Thymus (tissue), 11 donors: ENCODE results near the gene MYL7. TPM values are rescaled to one million over a fixed set of nuclear protein-coding genes. Genes with fewer than 3 reads are reported as not detected.
"Not testable (repeated sequence)": the region's sequence is repeated elsewhere in the genome, so short reads cannot be mapped to it uniquely, and the experiment has no call there.

Experiments used
- DNase-seq, 9 donors: peaks; one replicate each; pipeline ENCODE4 v3.0.0-alpha.2; 2013; ENCODE audit warnings: low spot score in 9 of 9, low read depth in 6 of 9, missing footprints in 1 of 9
- H3K27ac ChIP-seq, 2 donors: one replicate each; pipeline ENCODE4 v1.5.1; 2013; ENCODE audit warnings: control low read depth in 1 of 2, low read depth in 1 of 2, low read length in 1 of 2, mild to moderate bottlenecking in 1 of 2, moderate library complexity in 1 of 2
- H3K27me3 ChIP-seq, 2 donors: one replicate each; pipeline ENCODE4 v1.5.1; 2013; ENCODE audit warnings: low read length in 1 of 2; ENCODE audit not compliant: control insufficient read depth in 2 of 2, insufficient read depth in 1 of 2
- H3K36me3 ChIP-seq, 2 donors: one replicate each; pipeline ENCODE4 v1.5.1; 2013; ENCODE audit warnings: low read length in 1 of 2, mild to moderate bottlenecking in 1 of 2, moderate library complexity in 1 of 2; ENCODE audit not compliant: control insufficient read depth in 2 of 2, insufficient read depth in 2 of 2
- H3K4me1 ChIP-seq, 2 donors: one replicate each; pipeline ENCODE4 v1.5.1; 2013; ENCODE audit warnings: low read length in 2 of 2; ENCODE audit not compliant: control insufficient read depth in 2 of 2, insufficient read depth in 2 of 2
- H3K4me3 ChIP-seq, 2 donors: one replicate each; pipeline ENCODE4 v1.5.1; 2013; ENCODE audit warnings: low read length in 2 of 2, control low read depth in 1 of 2, mild to moderate bottlenecking in 1 of 2
- H3K9me3 ChIP-seq, 2 donors: one replicate each; pipeline ENCODE4 v1.5.1; 2013; ENCODE audit warnings: low read length in 1 of 2, mild to moderate bottlenecking in 1 of 2; ENCODE audit not compliant: control insufficient read depth in 2 of 2, insufficient read depth in 1 of 2
- WGBS: extraction: QIAGEN DNeasy Blood & Tissue Kit; methylation state at CpG from one replicate; pipeline ENCODE4 v1.1.7; 2013; 5-methylcytosine and 5-hydroxymethylcytosine counted together
- polyA plus RNA-seq: library from polyadenylated mRNA; stranded (reverse); fragments of 200-250 nt; gene quantifications from one replicate; pipeline ENCODE4 v1.2.3, GENCODE V29; 2013
- total RNA-seq: library from RNA; stranded (reverse); fragments of 120-200 nt; gene quantifications from one replicate; pipeline ENCODE4 v1.2.4, GENCODE V29; 2013
- donor health status: healthy.

MYL7 gene
- total and polyA plus RNA-seq, 2 donors, result 0.57 to 0.73 TPM

GRCh38 chr7:44184873-44185446, 43.8 kb upstream of the MYL7 start:
- H3K36me3 ChIP-seq, result no peaks in the 10 kb centered on the region
- no peaks in the 10 kb centered on the region for H3K4me1 ChIP-seq
- H3K9me3 ChIP-seq, result peaks cover 0 to 7% of the 10 kb centered on the region in 2 donors
- H3K4me3 ChIP-seq, result no peak overlapping the region
- no peak for DNase-seq
- no peak overlapping the region for H3K27ac ChIP-seq
- H3K27me3 ChIP-seq, result peaks cover 0 to 2% of the 10 kb centered on the region in 2 donors
- WGBS, result 98% methylated on average over 2 of the region's 2 CpGs

- Histone ChIP-seq H3K9me3 (peaks cover 0 to 7% of the 10 kb centered on the region in 2 donors), H3K27me3 (peaks cover 0 to 2% of the 10 kb centered on the region in 2 donors), H3K4me3 (no peak overlapping the region), H3K27ac (no peak overlapping the region), H3K4me1 (no peaks in the 10 kb centered on the region), H3K36me3 (no peaks in the 10 kb centered on the region)
- DNase-seq, result no peak
- WGBS, result 94% methylated on average over 16 of the region's 16 CpGs
Observed at GRCh38 chr7:44184206-44184872, 43.2 kb upstream of the MYL7 start.

- Histone ChIP-seq H3K9me3 (peaks cover 0 to 7% of the 10 kb centered on the region in 2 donors), H3K36me3 (no peaks in the 10 kb centered on the region), H3K4me3 (no peak overlapping the region), H3K27ac (no peak overlapping the region), H3K27me3 (peaks cover 0 to 2% of the 10 kb centered on the region in 2 donors), H3K4me1 (no peaks in the 10 kb centered on the region)
- no peak for DNase-seq
- 74% methylated on average over 2 of the region's 2 CpGs for WGBS
Observed at GRCh38 chr7:44183386-44183785, 42.3 kb upstream of the MYL7 start.

GRCh38 chr7:44182827-44183226, 41.7 kb upstream of the MYL7 start:
- WGBS, result 85% methylated on average over 5 of the region's 5 CpGs
- Histone ChIP-seq H3K36me3 (no peaks in the 10 kb centered on the region), H3K4me3 (no peak overlapping the region), H3K27me3 (no peaks in the 10 kb centered on the region), H3K27ac (no peak overlapping the region), H3K4me1 (no peaks in the 10 kb centered on the region), H3K9me3 (peaks cover 0 to 7% of the 10 kb centered on the region in 2 donors)
- no peak for DNase-seq

- H3K27me3 ChIP-seq, result peaks cover 0 to 7% of the 10 kb centered on the region in 2 donors
- no peaks in the 10 kb centered on the region for H3K36me3 ChIP-seq
- H3K4me1 ChIP-seq, result no peaks in the 10 kb centered on the region
- 84% methylated on average over 3 of the region's 3 CpGs for WGBS
- no peak for DNase-seq
- no peak overlapping the region for H3K4me3 ChIP-seq
- H3K27ac ChIP-seq, result no peak overlapping the region
- peaks cover 0 to 7% of the 10 kb centered on the region in 2 donors for H3K9me3 ChIP-seq
Observed at GRCh38 chr7:44180631-44181030, 39.5 kb upstream of the MYL7 start.

GRCh38 chr7:44177570-44178131, 36.5 kb upstream of the MYL7 start:
- DNase-seq, result no peak
- Histone ChIP-seq H3K4me1 (no peaks in the 10 kb centered on the region), H3K4me3 (no peak overlapping the region), H3K36me3 (no peaks in the 10 kb centered on the region), H3K27me3 (peaks cover 0 to 11% of the 10 kb centered on the region in 2 donors), H3K27ac (no peak overlapping the region), H3K9me3 (peaks cover 0 to 2% of the 10 kb centered on the region in 2 donors)
- 90% methylated on average over 4 of the region's 4 CpGs for WGBS

- Histone ChIP-seq H3K27me3 (peaks cover 0 to 13% of the 10 kb centered on the region in 2 donors), H3K9me3 (no peaks in the 10 kb centered on the region), H3K4me1 (no peaks in the 10 kb centered on the region), H3K4me3 (no peak overlapping the region), H3K27ac (no peak overlapping the region), H3K36me3 (no peaks in the 10 kb centered on the region)
- DNase-seq, result no peak
- 74% methylated on average over 7 of the region's 7 CpGs for WGBS
Observed at GRCh38 chr7:44176486-44176885, 35.4 kb upstream of the MYL7 start.

GRCh38 chr7:44175730-44176129, 34.6 kb upstream of the MYL7 start:
- no peak for DNase-seq
- WGBS, result 91% methylated on average over 3 of the region's 3 CpGs

GRCh38 chr7:44174694-44174948, 33.5 kb upstream of the MYL7 start:
- not testable (repeated sequence) for H3K4me1 ChIP-seq, H3K36me3 ChIP-seq, H3K9me3 ChIP-seq, H3K4me3 ChIP-seq, H3K27ac ChIP-seq, DNase-seq
- 89% methylated on average over 1 of the region's 1 CpG for WGBS
- H3K27me3 ChIP-seq, result peaks cover 0 to 13% of the 10 kb centered on the region in 2 donors

More at GRCh38 chr7:44175730-44176129, 34.6 kb upstream of the MYL7 start:
- Histone ChIP-seq H3K27ac (no peak overlapping the region), H3K27me3 (peaks cover 0 to 13% of the 10 kb centered on the region in 2 donors), H3K36me3 (no peaks in the 10 kb centered on the region), H3K9me3 (no peaks in the 10 kb centered on the region), H3K4me3 (no peak overlapping the region), H3K4me1 (no peaks in the 10 kb centered on the region)
